Measurements from ENCODE around the gene AKAP13.

AKAP13 gene

GRCh38 chr15:85609492-85609891 is 229.1 kb downstream of the AKAP13 start:
- DNase-seq (ENCODE audit: low read depth, low spot score) = no peak
- H3K4me3 ChIP-seq (ENCODE audit: low read depth, low read length) = no peak overlapping the region
- in situ Hi-C loops (cut with HindIII; ENCODE audit: low sequenced_read_pairs) = no loop called here
- no peak for TF ChIP-seq CTCF (IDR thresholded peaks at IDR 0.05; ENCODE audit: low read depth, low read length)

DNA sequence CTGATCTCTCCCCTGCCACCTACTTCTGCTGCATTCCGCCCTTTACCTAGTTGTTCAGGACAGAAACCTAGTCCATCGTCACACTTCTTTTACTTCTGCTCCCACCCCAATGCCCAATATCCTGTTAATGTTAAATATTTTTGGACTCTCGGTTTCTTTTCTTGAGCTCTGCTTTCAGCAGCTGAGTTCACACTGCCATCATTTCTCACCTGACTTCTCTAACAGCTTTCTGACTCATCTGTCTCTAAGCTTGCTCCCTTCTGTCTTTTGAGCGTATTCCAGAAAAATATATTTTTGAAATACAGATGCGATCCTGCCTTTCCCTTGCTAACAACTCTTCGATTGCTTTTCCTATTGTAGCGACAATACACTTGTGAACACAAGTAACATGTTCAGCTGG is 231.0 kb downstream of the AKAP13 start:
- no peak for DNase-seq (ENCODE audit: low read depth, low spot score)
- no peak for TF ChIP-seq CTCF (IDR thresholded peaks at IDR 0.05; ENCODE audit: low read depth, low read length)
- H3K4me3 ChIP-seq (ENCODE audit: low read depth, low read length) = no peak overlapping the region
- in situ Hi-C loops (cut with HindIII; ENCODE audit: low sequenced_read_pairs) = no loop called here

- TF ChIP-seq CTCF (IDR thresholded peaks at IDR 0.05; ENCODE audit: low read depth, low read length) = no peak
- in situ Hi-C loops (cut with HindIII; ENCODE audit: low sequenced_read_pairs) = no loop called here
Measured at GRCh38 chr15:85614059-85614458, 233.7 kb downstream of the AKAP13 start.

DNA sequence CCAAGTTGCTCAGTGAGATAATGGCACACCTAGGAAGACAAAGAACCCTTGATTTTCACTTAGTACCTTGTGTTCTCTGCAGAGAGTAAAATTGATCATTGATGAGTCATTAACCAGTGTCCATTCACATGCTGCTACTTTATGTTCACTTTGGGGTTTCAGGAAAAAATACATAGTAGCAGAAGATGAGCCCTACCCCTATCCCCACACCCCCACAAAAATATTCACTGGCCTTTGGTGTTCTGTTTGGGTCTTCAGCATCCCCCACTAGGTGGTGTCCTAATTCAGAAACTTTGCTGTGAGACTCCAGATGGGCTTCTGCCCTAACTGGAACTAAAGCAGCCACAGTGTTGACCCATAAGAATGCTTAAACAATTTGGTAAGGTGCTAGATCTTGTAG is 235.5 kb downstream of the AKAP13 start:
- peak; percentile 70 for TF ChIP-seq CTCF (IDR thresholded peaks at IDR 0.05; ENCODE audit: low read depth, low read length)
- in situ Hi-C loops (cut with HindIII; ENCODE audit: low sequenced_read_pairs) = no loop called here
- DNase-seq (ENCODE audit: low read depth, low spot score) = peak; percentile 59
- H3K4me3 ChIP-seq (ENCODE audit: low read depth, low read length) = no peak overlapping the region

More at GRCh38 chr15:85614059-85614458, 233.7 kb downstream of the AKAP13 start:
- H3K4me3 ChIP-seq (ENCODE audit: low read depth, low read length) = no peak overlapping the region
- DNase-seq (ENCODE audit: low read depth, low spot score) = no peak

GRCh38 chr15:85616549-85617110 is 236.2 kb downstream of the AKAP13 start:
- no peak overlapping the region for H3K4me3 ChIP-seq (ENCODE audit: low read depth, low read length)
- in situ Hi-C loops (cut with HindIII; ENCODE audit: low sequenced_read_pairs) = no loop called here
- TF ChIP-seq CTCF (IDR thresholded peaks at IDR 0.05; ENCODE audit: low read depth, low read length) = no peak
- no peak for DNase-seq (ENCODE audit: low read depth, low spot score)

GRCh38 chr15:85618228-85618505 is 237.8 kb downstream of the AKAP13 start:
- no peak for TF ChIP-seq CTCF (IDR thresholded peaks at IDR 0.05; ENCODE audit: low read depth, low read length)
- no peak overlapping the region for H3K4me3 ChIP-seq (ENCODE audit: low read depth, low read length)
- in situ Hi-C loops (cut with HindIII; ENCODE audit: low sequenced_read_pairs) = no loop called here
- DNase-seq (ENCODE audit: low read depth, low spot score) = no peak
